Renal cortex interstitium (tissue), 11 donors: ENCODE results near the gene NETO1. TPM values are rescaled to one million over a fixed set of nuclear protein-coding genes. Genes with fewer than 3 reads are reported as not detected.

Source experiments
- DNase-seq, 11 donors: peaks; one replicate each; pipeline ENCODE4 v3.0.0-alpha.2; 2013; ENCODE audit warnings: low read depth in 9 of 11, low spot score in 4 of 11; ENCODE audit errors: extremely low read depth in 1 of 11
- polyA plus RNA-seq, 3 donors: library from polyadenylated mRNA; unstranded; fragments of 120-200 nt; gene quantifications; one replicate each; pipeline ENCODE4 v1.2.1, GENCODE V29; 2013; ENCODE audit not compliant: insufficient read length in 3 of 3

NETO1 gene
- polyA plus RNA-seq, 3 donors = 1.0 to 1.6 (median 1.1) TPM

GRCh38 chr18:72848503-72849237, 19.1 kb downstream of the NETO1 start:
- DNase-seq = no peak

- DNase-seq = no peak
These were observed 20.0 kb downstream of the NETO1 start for GRCh38 chr18:72847771-72848170.

- no peak for DNase-seq
These were observed 20.9 kb downstream of the NETO1 start for GRCh38 chr18:72846736-72847533.

GRCh38 chr18:72843743-72844142, 24.0 kb downstream of the NETO1 start:
- no peak for DNase-seq

GRCh38 chr18:72840109-72840508, 27.7 kb downstream of the NETO1 start:
- no peak for DNase-seq

- DNase-seq = no peak
These were observed 33.1 kb downstream of the NETO1 start for GRCh38 chr18:72834731-72835130.

GRCh38 chr18:72833471-72833870, 34.3 kb downstream of the NETO1 start:
- no peak for DNase-seq

GRCh38 chr18:72830109-72830508, 37.7 kb downstream of the NETO1 start:
- peak in 10 of 11 donors; percentile 8 to 49 (median 34) for DNase-seq

- no peak for DNase-seq
These were observed 39.2 kb downstream of the NETO1 start for GRCh38 chr18:72828601-72829000.

- no peak for DNase-seq
These were observed 41.1 kb downstream of the NETO1 start for GRCh38 chr18:72826736-72827135.

GRCh38 chr18:72823345-72823744, 44.4 kb downstream of the NETO1 start:
- DNase-seq = no peak

- no peak for DNase-seq
These were observed 45.6 kb downstream of the NETO1 start for GRCh38 chr18:72822202-72822601.

GRCh38 chr18:72820571-72820970, 47.2 kb downstream of the NETO1 start:
- DNase-seq = no peak

- no peak for DNase-seq
These were observed 48.7 kb downstream of the NETO1 start for GRCh38 chr18:72819050-72819449.

- no peak for DNase-seq
These were observed 56.7 kb downstream of the NETO1 start for GRCh38 chr18:72811047-72811446.

GRCh38 chr18:72808680-72809079, 59.1 kb downstream of the NETO1 start:
- no peak for DNase-seq

- no peak for DNase-seq
These were observed 68.7 kb downstream of the NETO1 start for GRCh38 chr18:72799106-72799505.

- DNase-seq = no peak
These were observed 84.3 kb downstream of the NETO1 start for GRCh38 chr18:72783530-72783929.

- DNase-seq = no peak
These were observed 92.9 kb downstream of the NETO1 start for GRCh38 chr18:72774914-72775313.

- DNase-seq = no peak
These were observed 94.9 kb downstream of the NETO1 start for GRCh38 chr18:72772916-72773315.
